Rectal smooth muscle tissue (tissue), 1 donor: ENCODE measurements around the gene SLC11A2.
"Not testable (repeated sequence)": the region's sequence is repeated elsewhere in the genome, so short reads cannot be mapped to it uniquely, and the experiment has no call there.

Experiments used
- H3K27ac ChIP-seq: one replicate; pipeline ENCODE4 v1.7.0; 2013; ENCODE audit warnings: low read depth, low read length, inconsistent platforms
- H3K27me3 ChIP-seq: one replicate; pipeline ENCODE4 v1.7.0; 2013; ENCODE audit warnings: low read length; ENCODE audit not compliant: control insufficient read depth, insufficient read depth
- H3K36me3 ChIP-seq: one replicate; pipeline ENCODE4 v1.7.0; 2013; ENCODE audit warnings: low read length; ENCODE audit not compliant: control insufficient read depth, insufficient read depth
- H3K4me1 ChIP-seq: one replicate; pipeline ENCODE4 v1.7.0; 2013; ENCODE audit warnings: low read length; ENCODE audit not compliant: control insufficient read depth, insufficient read depth
- H3K4me3 ChIP-seq: one replicate; pipeline ENCODE4 v1.7.0; 2013; ENCODE audit warnings: low read length
- H3K9ac ChIP-seq: one replicate; pipeline ENCODE4 v1.7.0; 2013; ENCODE audit warnings: low read length

SLC11A2 gene

GRCh38 chr12:50984586-50985298 is 41.4 kb downstream of the SLC11A2 start:
- Histone ChIP-seq H3K36me3 (peaks cover 13% of the 10 kb centered on the region), H3K4me3 (no peak overlapping the region), H3K27ac (peak overlapping the region; percentile 66), H3K9ac (no peak overlapping the region), H3K27me3 (no peaks in the 10 kb centered on the region), H3K4me1 (peaks cover 24% of the 10 kb centered on the region)

- H3K36me3 ChIP-seq: no peaks in the 10 kb centered on the region
- no peak overlapping the region for H3K27ac ChIP-seq
- no peak overlapping the region for H3K9ac ChIP-seq
- no peak overlapping the region for H3K4me3 ChIP-seq
- peaks cover 17% of the 10 kb centered on the region for H3K4me1 ChIP-seq
- H3K27me3 ChIP-seq: no peaks in the 10 kb centered on the region
Observed at GRCh38 chr12:50981319-50982239, 44.6 kb downstream of the SLC11A2 start.

- H3K4me1 ChIP-seq: peaks cover 9% of the 10 kb centered on the region
Observed at GRCh38 chr12:50980545-50980944, 45.6 kb downstream of the SLC11A2 start.

GRCh38 chr12:50979369-50980052 is 46.7 kb downstream of the SLC11A2 start:
- Histone ChIP-seq H3K27ac (no peak overlapping the region), H3K36me3 (no peaks in the 10 kb centered on the region), H3K9ac (no peak overlapping the region), H3K4me1 (peaks cover under 1% of the 10 kb centered on the region), H3K27me3 (no peaks in the 10 kb centered on the region), H3K4me3 (no peak overlapping the region)

More at GRCh38 chr12:50980545-50980944, 45.6 kb downstream of the SLC11A2 start:
- H3K4me3 ChIP-seq: no peak overlapping the region
- H3K9ac ChIP-seq: no peak overlapping the region
- no peaks in the 10 kb centered on the region for H3K36me3 ChIP-seq
- no peaks in the 10 kb centered on the region for H3K27me3 ChIP-seq
- H3K27ac ChIP-seq: no peak overlapping the region

- Histone ChIP-seq H3K4me1 (no peaks in the 10 kb centered on the region), H3K4me3 (no peak overlapping the region), H3K9ac (no peak overlapping the region), H3K27me3 (no peaks in the 10 kb centered on the region), H3K27ac (no peak overlapping the region), H3K36me3 (no peaks in the 10 kb centered on the region)
Observed at GRCh38 chr12:50971946-50972345, 54.2 kb downstream of the SLC11A2 start.

GRCh38 chr12:50964432-50964831 is 61.8 kb downstream of the SLC11A2 start:
- Histone ChIP-seq H3K36me3 (no peaks in the 10 kb centered on the region), H3K9ac (no peak overlapping the region), H3K4me1 (no peaks in the 10 kb centered on the region), H3K4me3 (no peak overlapping the region), H3K27ac (no peak overlapping the region), H3K27me3 (no peaks in the 10 kb centered on the region)

- Histone ChIP-seq H3K36me3 (no peaks in the 10 kb centered on the region), H3K4me1 (no peaks in the 10 kb centered on the region), H3K9ac (no peak overlapping the region), H3K27me3 (no peaks in the 10 kb centered on the region), H3K4me3 (no peak overlapping the region), H3K27ac (no peak overlapping the region)
Observed at GRCh38 chr12:50961708-50962107, 64.5 kb downstream of the SLC11A2 start.

- no peaks in the 10 kb centered on the region for H3K27me3 ChIP-seq
- no peak overlapping the region for H3K4me3 ChIP-seq
- no peak overlapping the region for H3K27ac ChIP-seq
- H3K4me1 ChIP-seq: no peaks in the 10 kb centered on the region
- H3K9ac ChIP-seq: no peak overlapping the region
- H3K36me3 ChIP-seq: no peaks in the 10 kb centered on the region
Observed at GRCh38 chr12:50960130-50960529, 66.1 kb downstream of the SLC11A2 start.

GRCh38 chr12:50955697-50956096 is 70.5 kb downstream of the SLC11A2 start:
- no peak overlapping the region for H3K27ac ChIP-seq
- no peak overlapping the region for H3K9ac ChIP-seq
- no peaks in the 10 kb centered on the region for H3K36me3 ChIP-seq
- no peaks in the 10 kb centered on the region for H3K4me1 ChIP-seq
- H3K4me3 ChIP-seq: no peak overlapping the region
- H3K27me3 ChIP-seq: no peaks in the 10 kb centered on the region

GRCh38 chr12:50955288-50955687 is 70.9 kb downstream of the SLC11A2 start:
- no peaks in the 10 kb centered on the region for H3K36me3 ChIP-seq
- H3K27me3 ChIP-seq: no peaks in the 10 kb centered on the region
- H3K9ac ChIP-seq: no peak overlapping the region
- no peak overlapping the region for H3K27ac ChIP-seq
- no peak overlapping the region for H3K4me3 ChIP-seq
- H3K4me1 ChIP-seq: no peaks in the 10 kb centered on the region

- not testable (repeated sequence) for H3K27ac ChIP-seq, H3K4me1 ChIP-seq, H3K4me3 ChIP-seq, H3K36me3 ChIP-seq, H3K9ac ChIP-seq, H3K27me3 ChIP-seq
Observed at GRCh38 chr12:50954789-50955188, 71.4 kb downstream of the SLC11A2 start.

GRCh38 chr12:50953047-50953446 is 73.1 kb downstream of the SLC11A2 start:
- Histone ChIP-seq H3K4me3 (no peak overlapping the region), H3K4me1 (no peaks in the 10 kb centered on the region), H3K27ac (no peak overlapping the region), H3K27me3 (no peaks in the 10 kb centered on the region), H3K9ac (no peak overlapping the region), H3K36me3 (no peaks in the 10 kb centered on the region)
